Measurements from ENCODE around the gene LMBRD2. TPM values are rescaled to one million over a fixed set of nuclear protein-coding genes. Genes with fewer than 3 reads are reported as not detected.

The LMBRD2 gene
- total and polyA plus RNA-seq, 9 of the 15 experiments (the other 6 are each of a cell fraction or from before 2014, with no cell fraction given), result 2.1 to 24.2 (median 10.6) TPM

DNA sequence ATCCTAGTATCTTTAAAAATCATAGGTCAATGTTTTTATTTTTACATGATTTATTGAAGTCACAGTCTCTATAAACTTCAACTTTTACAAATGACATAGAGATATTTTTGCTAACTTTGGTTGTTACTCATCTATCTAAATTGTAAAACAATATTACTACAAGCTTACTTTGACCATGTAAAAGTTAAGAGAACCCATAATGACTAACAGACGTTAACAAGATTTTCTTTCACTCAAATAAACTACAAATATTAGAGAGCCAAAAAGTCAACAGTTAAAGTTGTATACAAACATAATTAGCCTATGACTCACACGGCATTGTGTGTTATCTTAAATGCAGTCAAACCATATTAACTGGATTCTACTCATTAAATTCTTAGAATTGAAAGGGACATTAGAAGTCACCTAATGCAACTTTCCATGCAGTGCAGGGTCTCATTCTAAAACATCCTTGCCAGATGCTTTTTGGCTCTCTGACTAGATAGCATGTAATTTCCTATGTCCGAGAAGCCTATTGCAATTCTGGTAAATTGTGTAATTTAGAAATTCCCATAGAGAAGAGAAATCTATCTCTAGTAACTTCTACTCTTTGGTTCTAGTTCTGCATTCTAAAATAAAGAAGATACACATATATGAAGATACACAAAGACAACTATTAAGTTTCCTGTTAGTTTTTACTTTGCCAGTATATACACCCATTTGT lies 42.8 kb downstream of the LMBRD2 start:
- no peak for DNase-seq (ENCODE audit: extremely low read depth in 1 of 4, low spot score in 3 of 4)
- H3K27ac ChIP-seq (ENCODE audit: extremely low read depth, low read depth, low read length), result no peak overlapping the region
- H3K36me3 ChIP-seq (ENCODE audit: control insufficient read depth, insufficient read depth, low read length), result peaks cover 31% of the 10 kb centered on the region
- no peaks in the 10 kb centered on the region for H3K27me3 ChIP-seq (ENCODE audit: control insufficient read depth in 2 of 2, insufficient read depth in 2 of 2, low read length in 2 of 2)
- intact Hi-C loops (cut with micrococcal nuclease), result no loop called here
- H3K9me3 ChIP-seq (replicated peaks; ENCODE audit: control insufficient read depth, insufficient read depth, low read depth, low read length), result no peaks in the 10 kb centered on the region
- ChIA-PET CTCF (ENCODE audit: low intra/inter-chr PET ratio) (no interaction called here), POLR2A (no interaction called here)
- H3K4me3 ChIP-seq, result no peak overlapping the region
- peaks cover 4% of the 10 kb centered on the region in 2 experiments; a peak in 2 of 5 replicates for H3K4me1 ChIP-seq (replicated peaks in 1 of 2; ENCODE audit: control insufficient read depth in 2 of 2, insufficient read depth in 2 of 2, low read length in 2 of 2)
- no peaks in the 10 kb centered on the region for H3K79me2 ChIP-seq (ENCODE audit: control insufficient read depth, insufficient read depth, low read length)
- ATAC-seq, result no peak
- H3K4me2 ChIP-seq (ENCODE audit: insufficient read depth, low read length), result no peak overlapping the region
- BruUV-seq (replicated peaks), result no TSS peak
- no peak for TF ChIP-seq ZEB2 (IDR thresholded peaks at IDR 0.05)
- TF ChIP-seq FOSL1 (tag; conservative IDR thresholded peaks at IDR 0.05), result peak; percentile 29; the same call in 1 of the 2 replicates
- H2AFZ ChIP-seq (ENCODE audit: low read depth, low read length), result no peak overlapping the region
- H3K9ac ChIP-seq (ENCODE audit: insufficient read depth in 1 of 2, low read depth in 2 of 2, low read length in 2 of 2), result no peak overlapping the region
- no peaks in the 10 kb centered on the region for H4K20me1 ChIP-seq (replicated peaks; ENCODE audit: control insufficient read depth, insufficient read depth, low read length)
- WGBS (ENCODE audit: insufficient coverage, low coverage, missing lambda C conversion rate), result 56% methylated on average over 3 of the region's 3 CpGs
- in situ Hi-C loops (cut with MboI), result no loop called here
- no peaks in the 10 kb centered on the region for H3K9me1 ChIP-seq (ENCODE audit: control insufficient read depth, insufficient read depth, low read length)
- no peak for FAIRE-seq

DNA sequence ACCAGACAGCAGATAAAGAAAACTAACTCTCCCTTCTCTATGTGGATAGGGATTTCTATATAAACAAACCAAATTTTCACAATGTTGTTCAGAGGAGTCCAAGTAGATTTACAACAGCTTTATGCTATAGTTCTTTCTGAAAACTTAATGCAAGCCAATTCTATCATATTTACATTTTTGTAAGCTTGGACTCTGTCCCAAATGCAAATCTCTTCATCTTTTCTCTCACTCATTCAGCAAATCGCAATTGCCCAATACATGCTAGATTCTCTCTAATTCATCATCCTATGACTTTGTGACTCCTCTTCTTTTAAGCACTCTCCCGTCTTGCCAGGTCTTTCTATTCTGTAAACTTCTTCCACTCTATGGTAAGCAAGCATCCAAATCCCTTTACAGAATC lies 45.9 kb downstream of the LMBRD2 start:
- H3K4me2 ChIP-seq (ENCODE audit: insufficient read depth, low read length), result no peak overlapping the region
- intact Hi-C loops (cut with micrococcal nuclease), result no loop called here
- no peak overlapping the region for H3K9ac ChIP-seq (ENCODE audit: insufficient read depth in 1 of 2, low read depth in 2 of 2, low read length in 2 of 2)
- BruUV-seq (replicated peaks), result no TSS peak
- no peak overlapping the region for H2AFZ ChIP-seq (ENCODE audit: low read depth, low read length)
- H4K20me1 ChIP-seq (replicated peaks; ENCODE audit: control insufficient read depth, insufficient read depth, low read length), result no peaks in the 10 kb centered on the region
- H3K27ac ChIP-seq (ENCODE audit: extremely low read depth, low read depth, low read length), result no peak overlapping the region
- no peaks in the 10 kb centered on the region for H3K79me2 ChIP-seq (ENCODE audit: control insufficient read depth, insufficient read depth, low read length)
- no peaks in the 10 kb centered on the region for H3K4me1 ChIP-seq (replicated peaks in 1 of 2; ENCODE audit: control insufficient read depth in 2 of 2, insufficient read depth in 2 of 2, low read length in 2 of 2)
- H3K36me3 ChIP-seq (ENCODE audit: control insufficient read depth, insufficient read depth, low read length), result peaks cover 30% of the 10 kb centered on the region
- H3K27me3 ChIP-seq (ENCODE audit: control insufficient read depth in 2 of 2, insufficient read depth in 2 of 2, low read length in 2 of 2), result no peaks in the 10 kb centered on the region
- in situ Hi-C loops (cut with MboI), result no loop called here
- no peak for FAIRE-seq
- CTCF ChIA-PET (ENCODE audit: low intra/inter-chr PET ratio), result no interaction called here
- POLR2A ChIA-PET, result no interaction called here
- H3K4me3 ChIP-seq, result no peak overlapping the region
- H3K9me1 ChIP-seq (ENCODE audit: control insufficient read depth, insufficient read depth, low read length), result no peaks in the 10 kb centered on the region
- ATAC-seq, result no peak
- DNase-seq (ENCODE audit: extremely low read depth in 1 of 4, low spot score in 3 of 4), result no peak
- H3K9me3 ChIP-seq (replicated peaks; ENCODE audit: control insufficient read depth, insufficient read depth, low read depth, low read length), result no peaks in the 10 kb centered on the region
- 71% methylated on average over 2 of the region's 2 CpGs for WGBS (ENCODE audit: insufficient coverage, low coverage, missing lambda C conversion rate)
- TF ChIP-seq, protein P1, sequence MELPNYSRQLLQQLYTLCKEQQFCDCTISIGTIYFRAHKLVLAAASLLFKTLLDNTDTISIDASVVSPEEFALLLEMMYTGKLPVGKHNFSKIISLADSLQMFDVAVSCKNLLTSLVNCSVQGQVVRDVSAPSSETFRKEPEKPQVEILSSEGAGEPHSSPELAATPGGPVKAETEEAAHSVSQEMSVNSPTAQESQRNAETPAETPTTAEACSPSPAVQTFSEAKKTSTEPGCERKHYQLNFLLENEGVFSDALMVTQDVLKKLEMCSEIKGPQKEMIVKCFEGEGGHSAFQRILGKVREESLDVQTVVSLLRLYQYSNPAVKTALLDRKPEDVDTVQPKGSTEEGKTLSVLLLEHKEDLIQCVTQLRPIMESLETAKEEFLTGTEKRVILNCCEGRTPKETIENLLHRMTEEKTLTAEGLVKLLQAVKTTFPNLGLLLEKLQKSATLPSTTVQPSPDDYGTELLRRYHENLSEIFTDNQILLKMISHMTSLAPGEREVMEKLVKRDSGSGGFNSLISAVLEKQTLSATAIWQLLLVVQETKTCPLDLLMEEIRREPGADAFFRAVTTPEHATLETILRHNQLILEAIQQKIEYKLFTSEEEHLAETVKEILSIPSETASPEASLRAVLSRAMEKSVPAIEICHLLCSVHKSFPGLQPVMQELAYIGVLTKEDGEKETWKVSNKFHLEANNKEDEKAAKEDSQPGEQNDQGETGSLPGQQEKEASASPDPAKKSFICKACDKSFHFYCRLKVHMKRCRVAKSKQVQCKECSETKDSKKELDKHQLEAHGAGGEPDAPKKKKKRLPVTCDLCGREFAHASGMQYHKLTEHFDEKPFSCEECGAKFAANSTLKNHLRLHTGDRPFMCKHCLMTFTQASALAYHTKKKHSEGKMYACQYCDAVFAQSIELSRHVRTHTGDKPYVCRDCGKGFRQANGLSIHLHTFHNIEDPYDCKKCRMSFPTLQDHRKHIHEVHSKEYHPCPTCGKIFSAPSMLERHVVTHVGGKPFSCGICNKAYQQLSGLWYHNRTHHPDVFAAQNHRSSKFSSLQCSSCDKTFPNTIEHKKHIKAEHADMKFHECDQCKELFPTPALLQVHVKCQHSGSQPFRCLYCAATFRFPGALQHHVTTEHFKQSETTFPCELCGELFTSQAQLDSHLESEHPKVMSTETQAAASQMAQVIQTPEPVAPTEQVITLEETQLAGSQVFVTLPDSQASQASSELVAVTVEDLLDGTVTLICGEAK (IDR thresholded peaks at IDR 0.05), result no peak
- TF ChIP-seq, protein P1 (CRISPR knock-in tag; IDR thresholded peaks at IDR 0.05), result no peak
- no peak for TF ChIP-seq MXI1 (IDR thresholded peaks at IDR 0.05; ENCODE audit: low read depth, low read length)
